Kidney (tissue), 14 donors: ENCODE results near the gene PAQR8. TPM values are rescaled to one million over a fixed set of nuclear protein-coding genes. Genes with fewer than 3 reads are reported as not detected.

Source experiments
- DNase-seq, 5 donors: peaks; one replicate each; pipeline ENCODE4 v3.0.0-alpha.2; 2013 to 2020
- FAIRE-seq: peaks from 2 replicates; lab custom pipeline; 2012; peaks lifted over from hg19 to GRCh38; lab: Jason Lieb, UNC
- H3K27ac ChIP-seq, 2 donors: one replicate each; pipeline ENCODE4 v1.7.0; 2013; ENCODE audit warnings: low read depth in 2 of 2, low read length in 2 of 2, inconsistent platforms in 1 of 2
- H3K27me3 ChIP-seq: one replicate; pipeline ENCODE4 v1.7.1; 2013; ENCODE audit warnings: low read length, inconsistent platforms; ENCODE audit not compliant: control insufficient read depth, insufficient read depth
- H3K36me3 ChIP-seq, 3 donors: one replicate each; pipeline versions ENCODE4 v1.7.0 to v1.7.1; 2013; ENCODE audit warnings: low read length in 3 of 3, control low read depth in 1 of 3, inconsistent platforms in 1 of 3; ENCODE audit not compliant: insufficient read depth in 3 of 3, control insufficient read depth in 2 of 3
- H3K4me1 ChIP-seq, 3 donors: one replicate each; pipeline versions ENCODE4 v1.7.0 to v1.7.1; 2013; ENCODE audit warnings: low read length in 3 of 3, inconsistent platforms in 1 of 3, low read depth in 1 of 3; ENCODE audit not compliant: control insufficient read depth in 2 of 3, insufficient read depth in 2 of 3
- H3K4me3 ChIP-seq, 3 donors: one replicate each; pipeline versions ENCODE4 v1.7.0 to v1.8.1; 2013; ENCODE audit warnings: low read length in 3 of 3, control low read depth in 1 of 3, inconsistent platforms in 1 of 3
- H3K9ac ChIP-seq, 3 donors: one replicate each; pipeline versions ENCODE4 v1.7.0 to v1.7.1; 2013; ENCODE audit warnings: low read length in 3 of 3, control low read depth in 1 of 3, inconsistent platforms in 1 of 3
- H3K9me3 ChIP-seq, 3 donors: one replicate each; pipeline versions ENCODE4 v1.7.0 to v1.7.1; 2013; ENCODE audit warnings: low read length in 3 of 3, control low read depth in 1 of 3, inconsistent platforms in 1 of 3; ENCODE audit not compliant: control insufficient read depth in 2 of 3, insufficient read depth in 1 of 3
- intact Hi-C: fragments of 100-400 bp; cut with DNase I; formaldehyde crosslinking; loops from one replicate; pipeline ENCODE4 v1.11.1; 2022
- polyA plus RNA-seq: library from polyadenylated mRNA; stranded (reverse); fragments of 350-450 nt; fragmentation: Illumina TruSeq; extraction: RNeasy Lipid Tissue Mini Kit (QIAGEN cat#74804); gene quantifications from one replicate; pipeline ENCODE4 v1.2.3, GENCODE V29; 2014; ENCODE audit warnings: low read depth, low replicate concordance; ENCODE audit not compliant: insufficient read depth
- total RNA-seq: library from RNA; stranded (reverse); fragmentation: NEBNext Ultra II Directional; extraction: Animal tissue kit (Norgen Biotek cat#: 25700); gene quantifications from one replicate; pipeline ENCODE4 v1.2.1, GENCODE V29; 2021
- TF ChIP-seq, protein P1 (sequence below): IDR thresholded peaks from 3 replicates; pipeline ENCODE4 v1.5.1; 2012; ENCODE audit warnings: mild to moderate bottlenecking, moderate library complexity, borderline replicate concordance; ENCODE audit not compliant: insufficient read depth; ENCODE audit errors: extremely low read depth
- donor health status: control.
- donor health status: control.
- donor health status: control.
- donor health status: control.
- donor health status: control.
- donor health status: DM: yes; HTN: yes; CAD: no.
- donor health status: Normal renal cell carcinoma (clear cell type).

PAQR8 gene
- total and polyA plus RNA-seq, 2 donors from 2014 or later = 5.9 to 7.5 TPM

DNA sequence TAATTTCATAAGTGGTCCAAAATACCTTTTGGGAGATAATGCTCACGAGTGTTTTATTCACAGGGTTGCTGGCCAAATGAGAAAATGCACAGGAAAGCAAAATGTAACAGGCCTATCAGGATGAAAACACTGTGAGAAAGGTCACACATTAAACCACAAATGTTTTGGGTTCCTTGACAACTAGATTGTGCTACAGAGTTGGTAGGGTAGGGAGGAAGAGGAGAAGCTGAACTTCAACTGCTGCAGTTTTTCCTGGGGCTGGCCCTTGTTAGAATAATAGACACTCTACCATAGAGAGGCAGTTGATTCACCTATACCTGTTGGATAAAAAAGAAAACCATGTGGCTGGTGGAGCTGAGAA lies 28.1 kb upstream of the PAQR8 start:
- Histone ChIP-seq H3K4me1 (no peaks in the 10 kb centered on the region), H3K4me3 (no peak overlapping the region), H3K9ac (no peak overlapping the region), H3K27ac (no peak overlapping the region), H3K9me3 (no peaks in the 10 kb centered on the region), H3K36me3 (no peaks in the 10 kb centered on the region), H3K27me3 (no peaks in the 10 kb centered on the region)
- DNase-seq (no peak), FAIRE-seq (no peak)
- TF ChIP-seq, protein P1, sequence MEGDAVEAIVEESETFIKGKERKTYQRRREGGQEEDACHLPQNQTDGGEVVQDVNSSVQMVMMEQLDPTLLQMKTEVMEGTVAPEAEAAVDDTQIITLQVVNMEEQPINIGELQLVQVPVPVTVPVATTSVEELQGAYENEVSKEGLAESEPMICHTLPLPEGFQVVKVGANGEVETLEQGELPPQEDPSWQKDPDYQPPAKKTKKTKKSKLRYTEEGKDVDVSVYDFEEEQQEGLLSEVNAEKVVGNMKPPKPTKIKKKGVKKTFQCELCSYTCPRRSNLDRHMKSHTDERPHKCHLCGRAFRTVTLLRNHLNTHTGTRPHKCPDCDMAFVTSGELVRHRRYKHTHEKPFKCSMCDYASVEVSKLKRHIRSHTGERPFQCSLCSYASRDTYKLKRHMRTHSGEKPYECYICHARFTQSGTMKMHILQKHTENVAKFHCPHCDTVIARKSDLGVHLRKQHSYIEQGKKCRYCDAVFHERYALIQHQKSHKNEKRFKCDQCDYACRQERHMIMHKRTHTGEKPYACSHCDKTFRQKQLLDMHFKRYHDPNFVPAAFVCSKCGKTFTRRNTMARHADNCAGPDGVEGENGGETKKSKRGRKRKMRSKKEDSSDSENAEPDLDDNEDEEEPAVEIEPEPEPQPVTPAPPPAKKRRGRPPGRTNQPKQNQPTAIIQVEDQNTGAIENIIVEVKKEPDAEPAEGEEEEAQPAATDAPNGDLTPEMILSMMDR = no peak
- intact Hi-C loops = no loop called here

- FAIRE-seq (no peak), DNase-seq (no peak)
- TF ChIP-seq, protein P1 = no peak
- H3K36me3 ChIP-seq = no peaks in the 10 kb centered on the region
- H3K9ac ChIP-seq = no peak overlapping the region
- no peaks in the 10 kb centered on the region for H3K27me3 ChIP-seq
- no peak overlapping the region for H3K27ac ChIP-seq
- intact Hi-C loops = no loop called here
- no peaks in the 10 kb centered on the region for H3K4me1 ChIP-seq
- no peaks in the 10 kb centered on the region for H3K9me3 ChIP-seq
- no peak overlapping the region for H3K4me3 ChIP-seq
Observed at GRCh38 chr6:52335576-52335975, 26.4 kb upstream of the PAQR8 start.

- Histone ChIP-seq H3K27ac (no peak overlapping the region), H3K4me1 (no peaks in the 10 kb centered on the region), H3K27me3 (no peaks in the 10 kb centered on the region), H3K9me3 (no peaks in the 10 kb centered on the region), H3K9ac (no peak overlapping the region), H3K4me3 (no peak overlapping the region), H3K36me3 (no peaks in the 10 kb centered on the region)
- TF ChIP-seq, protein P1 = no peak
- intact Hi-C loops = no loop called here
- FAIRE-seq = no peak
- DNase-seq = no peak
Observed at GRCh38 chr6:52336919-52337561, 24.9 kb upstream of the PAQR8 start.

DNA sequence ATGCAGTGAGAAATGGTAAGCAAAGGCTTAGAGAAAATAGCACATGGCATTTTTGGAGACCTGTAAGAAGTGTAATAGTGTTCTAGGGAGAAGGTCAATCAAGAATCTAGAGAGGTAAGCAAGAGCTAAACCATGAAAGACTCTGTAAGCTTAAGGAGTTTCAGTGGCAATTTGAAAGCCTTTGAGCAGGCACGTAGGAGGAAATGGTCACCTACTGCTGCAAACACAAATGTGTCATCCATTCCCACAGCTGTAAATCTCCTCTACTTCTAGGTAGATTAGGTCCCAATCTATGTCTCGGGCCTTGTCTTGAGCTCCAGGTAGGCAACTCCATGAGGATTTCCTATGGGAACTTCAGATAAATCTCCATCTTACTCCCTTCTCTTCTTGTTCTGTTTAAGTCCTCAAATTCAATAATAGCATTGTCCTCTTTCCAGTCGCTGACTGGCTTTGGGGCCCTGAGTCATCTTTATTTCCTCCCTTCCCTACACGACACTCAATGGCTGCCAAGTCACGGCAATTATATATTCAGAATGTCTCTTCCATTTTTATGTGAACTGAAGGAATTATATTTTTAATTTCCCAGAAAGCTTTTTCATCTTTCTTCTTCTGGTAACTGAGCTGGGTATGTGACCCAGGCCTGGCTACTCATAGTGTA lies 24.2 kb upstream of the PAQR8 start:
- Histone ChIP-seq H3K4me1 (no peaks in the 10 kb centered on the region), H3K9me3 (no peaks in the 10 kb centered on the region), H3K4me3 (no peak overlapping the region), H3K9ac (no peak overlapping the region), H3K27ac (no peak overlapping the region), H3K36me3 (no peaks in the 10 kb centered on the region), H3K27me3 (no peaks in the 10 kb centered on the region)
- intact Hi-C loops = no loop called here
- FAIRE-seq (no peak), DNase-seq (no peak)
- TF ChIP-seq, protein P1 = no peak
